Ascending aorta (tissue), 2 donors: Measurements from ENCODE around the gene LITAF. TPM values are rescaled to one million over a fixed set of nuclear protein-coding genes. Genes with fewer than 3 reads are reported as not detected.

Experiments used
- DNase-seq, 2 donors: peaks; one replicate each; pipeline ENCODE4 v3.0.0-alpha.2; 2019; ENCODE audit warnings: low spot score in 2 of 2
- H3K27ac ChIP-seq, 2 donors: fragments of 200-600 bp; sonication (generic); one replicate each; pipeline ENCODE4 v1.5.1; 2016 to 2017; ENCODE audit warnings: mild to moderate bottlenecking in 1 of 2
- H3K27me3 ChIP-seq: fragments of 200-600 bp; sonication (generic); one replicate; pipeline ENCODE4 v1.5.1; 2017
- H3K36me3 ChIP-seq, 2 donors: fragments of 200-600 bp; sonication (generic); one replicate each; pipeline ENCODE4 v1.5.1; 2016
- H3K4me1 ChIP-seq, 2 donors: fragments of 200-600 bp; sonication (generic); one replicate each; pipeline ENCODE4 v1.5.1; 2016 to 2017; ENCODE audit warnings: mild to moderate bottlenecking in 1 of 2
- H3K4me3 ChIP-seq, 2 donors: fragments of 200-600 bp; sonication (generic); one replicate each; pipeline ENCODE4 v1.5.1; 2016 to 2017; ENCODE audit warnings: mild to moderate bottlenecking in 1 of 2
- H3K9me3 ChIP-seq, 2 donors: fragments of 200-600 bp; sonication (generic); one replicate each; pipeline ENCODE4 v1.5.1; 2016
- intact Hi-C: fragments of 100-400 bp; cut with DNase I; formaldehyde crosslinking; loops from one replicate; pipeline ENCODE4 v1.15.1; 2023
- total RNA-seq: library from RNA; depleted of rRNA; stranded (reverse); fragments of >200 nt; gene quantifications from one replicate; pipeline ENCODE4 v1.1.0, GENCODE V29; 2016
- TF ChIP-seq, protein P1 (sequence below), 3 experiments: fragments of 200-600 bp in 2 of 3; fragments of 450-650 bp in 1 of 3; sonication (generic) in 2 of 3; IDR thresholded peaks; one replicate each; pipeline ENCODE4 v1.5.1; 2016 to 2019; ENCODE audit warnings: antibody characterized with exemption in 3 of 3, mild to moderate bottlenecking in 1 of 3, moderate library complexity in 1 of 3

LITAF gene
- total RNA-seq, 1 donor from 2014 or later = 40.7 TPM

DNA sequence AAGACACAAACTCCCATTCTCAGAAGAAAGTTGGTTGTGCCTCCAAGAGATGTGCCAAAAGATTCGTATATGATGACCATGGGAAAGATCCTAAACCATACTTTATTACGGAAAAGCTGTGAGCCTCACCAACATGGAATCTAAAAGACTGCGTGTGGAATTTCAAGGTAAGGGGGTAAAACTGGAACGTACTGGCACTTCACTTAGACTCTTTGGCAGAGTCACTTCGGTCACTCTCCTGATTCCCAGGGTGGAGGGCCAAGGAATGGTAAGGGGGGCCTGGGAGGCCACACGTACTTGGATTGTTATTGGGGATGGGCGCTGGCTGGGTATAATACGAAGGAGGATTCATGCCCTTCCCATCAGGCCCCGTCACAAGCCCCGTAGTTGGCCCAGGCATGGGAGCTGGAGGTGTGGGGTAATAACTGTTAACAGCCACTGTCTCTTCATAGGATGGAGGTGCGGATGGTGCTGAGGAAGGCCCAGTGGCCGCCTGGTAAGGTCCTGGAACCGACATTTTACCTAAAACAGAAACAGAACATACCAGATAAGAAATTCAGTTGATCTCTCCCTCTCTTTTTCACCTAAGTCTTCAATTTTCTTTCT, 30.4 kb downstream of the LITAF start:
- DNase-seq = no peak
- intact Hi-C loops = no loop called here
- H3K9me3 ChIP-seq = peaks cover 3 to 4% of the 10 kb centered on the region in 2 donors
- no peak overlapping the region for H3K27ac ChIP-seq
- TF ChIP-seq, protein P1, sequence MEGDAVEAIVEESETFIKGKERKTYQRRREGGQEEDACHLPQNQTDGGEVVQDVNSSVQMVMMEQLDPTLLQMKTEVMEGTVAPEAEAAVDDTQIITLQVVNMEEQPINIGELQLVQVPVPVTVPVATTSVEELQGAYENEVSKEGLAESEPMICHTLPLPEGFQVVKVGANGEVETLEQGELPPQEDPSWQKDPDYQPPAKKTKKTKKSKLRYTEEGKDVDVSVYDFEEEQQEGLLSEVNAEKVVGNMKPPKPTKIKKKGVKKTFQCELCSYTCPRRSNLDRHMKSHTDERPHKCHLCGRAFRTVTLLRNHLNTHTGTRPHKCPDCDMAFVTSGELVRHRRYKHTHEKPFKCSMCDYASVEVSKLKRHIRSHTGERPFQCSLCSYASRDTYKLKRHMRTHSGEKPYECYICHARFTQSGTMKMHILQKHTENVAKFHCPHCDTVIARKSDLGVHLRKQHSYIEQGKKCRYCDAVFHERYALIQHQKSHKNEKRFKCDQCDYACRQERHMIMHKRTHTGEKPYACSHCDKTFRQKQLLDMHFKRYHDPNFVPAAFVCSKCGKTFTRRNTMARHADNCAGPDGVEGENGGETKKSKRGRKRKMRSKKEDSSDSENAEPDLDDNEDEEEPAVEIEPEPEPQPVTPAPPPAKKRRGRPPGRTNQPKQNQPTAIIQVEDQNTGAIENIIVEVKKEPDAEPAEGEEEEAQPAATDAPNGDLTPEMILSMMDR (IDR thresholded peaks at IDR 0.05) = no peak
- no peaks in the 10 kb centered on the region for H3K27me3 ChIP-seq
- H3K4me3 ChIP-seq = no peak overlapping the region
- peaks cover 48 to 49% of the 10 kb centered on the region in 2 donors for H3K36me3 ChIP-seq
- H3K4me1 ChIP-seq = peaks cover 7 to 9% of the 10 kb centered on the region in 2 donors

DNA sequence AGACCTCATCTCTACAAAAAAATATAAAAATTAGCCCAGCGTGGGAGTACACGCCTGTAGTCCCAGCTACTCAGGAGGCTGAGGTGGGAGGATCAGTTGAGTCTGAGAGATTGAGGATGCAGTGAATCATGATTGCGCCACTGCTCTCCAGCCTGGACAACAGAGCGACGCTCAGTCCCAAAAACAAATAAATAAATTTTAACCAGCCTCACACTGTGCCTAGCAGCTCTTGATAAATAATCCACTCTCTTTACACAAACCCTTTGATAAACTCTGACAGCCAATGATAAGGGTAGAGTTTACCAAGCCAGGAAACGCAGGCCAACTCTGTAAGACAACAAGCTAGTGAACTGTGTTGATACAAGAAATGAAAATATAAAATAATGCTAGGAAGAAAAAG, 32.7 kb downstream of the LITAF start:
- DNase-seq = no peak
- intact Hi-C loops = no loop called here
- H3K27ac ChIP-seq = peak overlapping the region in 1 of 2 donors; percentile 16
- TF ChIP-seq, protein P1 (IDR thresholded peaks at IDR 0.05) = no peak
- peaks cover 6 to 7% of the 10 kb centered on the region in 2 donors for H3K4me1 ChIP-seq
- no peaks in the 10 kb centered on the region for H3K27me3 ChIP-seq
- peaks cover 3 to 4% of the 10 kb centered on the region in 2 donors for H3K9me3 ChIP-seq
- peaks cover 67 to 71% of the 10 kb centered on the region in 2 donors for H3K36me3 ChIP-seq
- no peak overlapping the region for H3K4me3 ChIP-seq

DNA sequence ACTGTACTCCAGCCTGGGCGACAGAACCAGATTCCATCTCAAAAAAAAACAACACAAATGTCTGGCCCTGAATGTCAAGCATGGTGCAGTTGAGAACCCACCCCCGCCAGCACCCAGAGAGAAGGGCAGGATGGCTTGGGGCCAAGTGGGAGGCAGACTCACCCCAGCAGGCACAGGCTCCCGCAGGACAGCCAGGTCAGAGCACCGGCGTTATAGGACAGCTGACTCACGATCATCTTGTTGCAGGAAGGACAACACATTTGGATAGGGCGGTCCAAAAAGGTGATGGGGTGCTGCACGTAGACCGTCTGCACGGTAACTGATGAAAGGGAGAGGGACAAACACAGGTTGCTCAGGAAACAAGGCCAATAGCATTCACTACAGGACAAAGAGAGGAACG, 33.3 kb downstream of the LITAF start:
- intact Hi-C loops = no loop called here
- no peak for DNase-seq
- H3K27me3 ChIP-seq = no peaks in the 10 kb centered on the region
- peaks cover 3 to 4% of the 10 kb centered on the region in 2 donors for H3K9me3 ChIP-seq
- H3K27ac ChIP-seq = no peak overlapping the region
- H3K36me3 ChIP-seq = peaks cover 74 to 78% of the 10 kb centered on the region in 2 donors
- TF ChIP-seq, protein P1 (IDR thresholded peaks at IDR 0.05) = no peak
- peaks cover 6% of the 10 kb centered on the region in 2 donors for H3K4me1 ChIP-seq
- no peak overlapping the region for H3K4me3 ChIP-seq

DNA sequence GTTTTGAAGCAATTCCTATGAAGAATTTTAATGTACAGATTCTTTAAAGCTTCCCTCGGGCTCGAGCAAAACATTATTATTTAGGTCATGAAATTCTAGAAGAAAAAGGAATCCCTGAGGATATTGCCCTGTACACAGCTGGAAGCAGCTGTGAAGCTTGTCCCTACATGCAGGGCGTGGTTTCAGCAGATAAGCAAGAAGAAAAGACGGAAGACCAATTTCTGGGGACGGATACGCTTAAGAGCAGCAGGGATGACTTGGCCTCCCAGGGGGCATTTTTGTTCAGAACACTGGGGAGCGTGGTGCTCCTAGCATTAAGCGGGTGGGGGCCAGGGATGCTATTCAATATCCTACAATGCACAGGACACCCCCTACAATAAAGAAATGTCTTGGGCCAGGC, 34.3 kb downstream of the LITAF start:
- H3K9me3 ChIP-seq = peaks cover 3 to 4% of the 10 kb centered on the region in 2 donors
- H3K36me3 ChIP-seq = peaks cover 83 to 86% of the 10 kb centered on the region in 2 donors
- H3K4me3 ChIP-seq = no peak overlapping the region
- intact Hi-C loops = no loop called here
- H3K27ac ChIP-seq = no peak overlapping the region
- TF ChIP-seq, protein P1 (IDR thresholded peaks at IDR 0.05) = no peak
- no peaks in the 10 kb centered on the region for H3K27me3 ChIP-seq
- H3K4me1 ChIP-seq = no peaks in the 10 kb centered on the region
- DNase-seq = no peak

DNA sequence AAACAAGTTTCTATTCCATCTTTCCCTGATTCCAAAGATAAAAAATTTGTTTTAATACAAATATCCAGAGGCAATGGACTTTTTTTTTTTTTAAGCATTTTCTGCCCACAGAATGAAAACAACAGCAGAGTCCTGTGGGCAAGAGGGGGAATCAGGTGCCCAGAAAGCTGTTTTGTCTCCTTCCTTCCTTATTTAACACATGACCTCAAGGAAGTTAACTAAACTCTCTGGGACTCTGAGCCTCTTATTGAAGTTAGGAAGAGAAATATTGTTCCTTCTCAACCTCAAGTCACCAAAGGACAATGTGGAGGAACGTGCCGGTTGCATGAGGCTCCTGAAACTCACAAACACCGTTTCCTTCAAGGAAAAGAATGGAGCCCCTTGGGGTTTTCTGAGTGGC, 34.9 kb downstream of the LITAF start:
- Histone ChIP-seq H3K36me3 (peaks cover 86 to 88% of the 10 kb centered on the region in 2 donors), H3K9me3 (peaks cover 3 to 4% of the 10 kb centered on the region in 2 donors), H3K27me3 (no peaks in the 10 kb centered on the region), H3K4me1 (no peaks in the 10 kb centered on the region), H3K4me3 (no peak overlapping the region), H3K27ac (no peak overlapping the region)
- DNase-seq = no peak
- intact Hi-C loops = no loop called here
- TF ChIP-seq, protein P1 (IDR thresholded peaks at IDR 0.05) = no peak
